Prostate gland (tissue), 2 donors: ENCODE data around the gene EGFLAM. TPM values are rescaled to one million over a fixed set of nuclear protein-coding genes. Genes with fewer than 3 reads are reported as not detected.
"Not testable (repeated sequence)": the region's sequence is repeated elsewhere in the genome, so short reads cannot be mapped to it uniquely, and the experiment has no call there.

Experiments used
- DNase-seq: peaks from one replicate; pipeline ENCODE4 v3.0.0-alpha.2; 2019; ENCODE audit warnings: low spot score
- H3K27ac ChIP-seq, 2 donors: fragments of 200-600 bp; sonication (generic); 2 replicates each; pipeline ENCODE4 v1.5.1; 2017 to 2019
- H3K27me3 ChIP-seq: fragments of 200-600 bp; sonication (generic); replicated peaks from 2 replicates; pipeline ENCODE4 v1.5.1; 2019; ENCODE audit not compliant: insufficient read depth
- H3K36me3 ChIP-seq, 2 donors: fragments of 200-600 bp; sonication (generic); 1 replicate in 1 of 2; 2 replicates in 1 of 2; pipeline versions ENCODE4 v1.5.1 to v1.8.1; 2017 to 2019
- H3K4me1 ChIP-seq: fragments of 200-600 bp; sonication (generic); replicated peaks from 2 replicates; pipeline ENCODE4 v1.5.1; 2019
- H3K4me3 ChIP-seq, 2 donors: fragments of 200-600 bp; sonication (generic); 2 replicates each; pipeline ENCODE4 v1.5.1; 2017 to 2019
- H3K9me3 ChIP-seq: fragments of 200-600 bp; sonication (generic); 2 replicates; pipeline ENCODE4 v1.5.1; 2017
- CTCF ChIP-seq, 4 experiments: fragments of 200-600 bp in 2 of 4; fragments of 450-650 bp in 2 of 4; sonication (generic) in 2 of 4; IDR thresholded peaks; 1 replicate in 3 of 4; 2 replicates in 1 of 4; pipeline ENCODE4 v1.5.1; 2016 to 2019; ENCODE audit warnings: antibody characterized with exemption in 4 of 4, mild to moderate bottlenecking in 2 of 4, moderate library complexity in 2 of 4
- POLR2A ChIP-seq: fragments of 450-650 bp; IDR thresholded peaks from one replicate; pipeline ENCODE4 v1.6.1; 2016; ENCODE audit warnings: antibody characterized with exemption, mild to moderate bottlenecking
- POLR2AphosphoS5 ChIP-seq: sonication (generic); formaldehyde crosslinking; IDR thresholded peaks from one replicate; pipeline ENCODE4 v1.6.1; 2017; ENCODE audit warnings: antibody characterized with exemption
- WGBS: methylation state at CpG from one replicate; pipeline ENCODE4 v1.1.5; 2018; 5-methylcytosine and 5-hydroxymethylcytosine counted together
- intact Hi-C: fragments of 100-400 bp; cut with DNase I; formaldehyde crosslinking; loops from one replicate; pipeline ENCODE4 v1.14.2; 2022
- total RNA-seq, 2 donors: library from RNA; depleted of rRNA; stranded (reverse); fragments of >200 nt; gene quantifications; one replicate each; pipeline ENCODE4 v1.1.0, GENCODE V29; 2016

Gene EGFLAM
- total RNA-seq, 2 donors from 2014 or later: 4.1 to 14.1 TPM

GRCh38 chr5:38323645-38324295 lies 65.4 kb downstream of the EGFLAM start:
- intact Hi-C loops: no loop called here
- no peak for DNase-seq

GRCh38 chr5:38329132-38329715 lies 70.9 kb downstream of the EGFLAM start:
- no peaks in the 10 kb centered on the region for H3K4me1 ChIP-seq
- TF ChIP-seq POLR2A (no peak), POLR2AphosphoS5 (no peak)
- no peaks in the 10 kb centered on the region for H3K9me3 ChIP-seq
- intact Hi-C loops: no loop called here
- no peaks in the 10 kb centered on the region for H3K36me3 ChIP-seq
- 86% methylated on average over 5 of the region's 5 CpGs for WGBS
- DNase-seq: no peak
- no peak overlapping the region for H3K4me3 ChIP-seq
- H3K27ac ChIP-seq: no peak overlapping the region
- H3K27me3 ChIP-seq: no peaks in the 10 kb centered on the region

More at GRCh38 chr5:38323645-38324295, 65.4 kb downstream of the EGFLAM start:
- 57% methylated on average over 9 of the region's 9 CpGs for WGBS
- TF ChIP-seq CTCF (IDR thresholded peaks at IDR 0.05): no peak
- TF ChIP-seq POLR2A: no peak
- TF ChIP-seq POLR2AphosphoS5: no peak
- no peaks in the 10 kb centered on the region for H3K27me3 ChIP-seq
- H3K27ac ChIP-seq: no peak overlapping the region
- H3K4me3 ChIP-seq: no peak overlapping the region
- H3K4me1 ChIP-seq: no peaks in the 10 kb centered on the region
- no peaks in the 10 kb centered on the region for H3K36me3 ChIP-seq
- H3K9me3 ChIP-seq: no peaks in the 10 kb centered on the region

GRCh38 chr5:38330207-38330606 lies 71.8 kb downstream of the EGFLAM start:
- Histone ChIP-seq H3K27me3 (no peaks in the 10 kb centered on the region), H3K4me1 (no peaks in the 10 kb centered on the region), H3K27ac (no peak overlapping the region), H3K9me3 (no peaks in the 10 kb centered on the region), H3K36me3 (no peaks in the 10 kb centered on the region), H3K4me3 (no peak overlapping the region)
- WGBS: 98% methylated on average over 4 of the region's 4 CpGs
- no peak for DNase-seq
- TF ChIP-seq POLR2A (no peak), CTCF (IDR thresholded peaks at IDR 0.05) (no peak), POLR2AphosphoS5 (no peak)
- intact Hi-C loops: no loop called here

DNA sequence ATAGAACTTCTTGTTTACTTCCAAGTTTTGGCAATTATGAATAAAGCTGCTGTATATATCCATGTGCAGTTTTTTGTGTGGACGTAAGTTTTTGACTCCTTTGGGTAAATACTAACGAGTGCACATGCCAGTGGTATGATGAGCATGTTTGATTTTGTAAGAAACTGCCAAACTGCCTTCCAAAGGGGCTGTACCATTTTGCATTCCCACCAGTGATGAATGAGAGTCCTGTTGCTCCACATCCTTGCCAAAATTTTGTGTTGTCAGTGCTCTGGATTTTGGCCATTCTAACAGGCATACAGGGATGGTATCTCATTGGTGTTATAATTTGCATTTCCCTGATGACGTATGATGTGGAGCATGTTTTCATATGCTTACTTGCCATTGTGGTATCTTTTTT lies 73.5 kb downstream of the EGFLAM start:
- 64% methylated on average over 3 of the region's 3 CpGs for WGBS
- H3K36me3 ChIP-seq: no peaks in the 10 kb centered on the region
- H3K9me3 ChIP-seq: no peaks in the 10 kb centered on the region
- H3K4me3 ChIP-seq: no peak overlapping the region
- DNase-seq: no peak
- no peaks in the 10 kb centered on the region for H3K27me3 ChIP-seq
- H3K4me1 ChIP-seq: no peaks in the 10 kb centered on the region
- intact Hi-C loops: no loop called here
- TF ChIP-seq POLR2A: no peak
- TF ChIP-seq POLR2AphosphoS5: no peak
- no peak for TF ChIP-seq CTCF (IDR thresholded peaks at IDR 0.05)
- H3K27ac ChIP-seq: no peak overlapping the region

- H3K27ac ChIP-seq, H3K4me1 ChIP-seq, intact Hi-C loops, H3K27me3 ChIP-seq, H3K9me3 ChIP-seq, DNase-seq, H3K36me3 ChIP-seq, H3K4me3 ChIP-seq: not testable (repeated sequence)
- 95% methylated on average over 4 of the region's 4 CpGs for WGBS
These were observed 74.8 kb downstream of the EGFLAM start for GRCh38 chr5:38333181-38333580.

DNA sequence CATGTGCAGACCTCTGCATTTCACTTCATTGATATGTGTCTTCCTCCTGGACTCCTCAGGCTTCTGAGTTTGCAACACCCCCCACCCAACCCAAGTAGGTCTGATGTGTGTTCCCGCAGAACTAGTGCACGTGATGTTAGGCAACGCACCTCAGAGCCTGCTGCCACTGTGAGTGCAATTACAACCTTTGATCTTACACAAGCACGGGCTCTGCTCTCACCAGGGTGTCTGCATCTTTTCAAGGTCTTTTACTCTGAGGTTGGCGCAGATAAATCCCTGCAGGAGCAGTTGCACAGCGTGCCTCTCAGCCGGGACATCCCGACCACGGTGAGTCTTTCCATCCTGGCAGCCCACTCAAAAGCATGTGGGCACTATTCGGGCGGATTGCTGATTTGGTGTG lies 80.1 kb downstream of the EGFLAM start:
- intact Hi-C loops: no loop called here
- 50% methylated on average over 11 of the region's 11 CpGs for WGBS
- DNase-seq: no peak

More for the DNA sequence above, 80.1 kb downstream of the EGFLAM start:
- Histone ChIP-seq H3K4me1 (no peaks in the 10 kb centered on the region), H3K4me3 (no peak overlapping the region), H3K27ac (no peak overlapping the region), H3K9me3 (no peaks in the 10 kb centered on the region), H3K27me3 (no peaks in the 10 kb centered on the region), H3K36me3 (no peaks in the 10 kb centered on the region)
- TF ChIP-seq POLR2A: no peak
- no peak for TF ChIP-seq POLR2AphosphoS5
- TF ChIP-seq CTCF (IDR thresholded peaks at IDR 0.05): no peak
